Brain pericyte (primary cell): ENCODE data around the gene HSP90AB1.

ENCODE experiments used
- DNase-seq: peaks from one replicate; pipeline ENCODE4 v3.0.0-alpha.2; 2012; ENCODE audit warnings: low read depth, low spot score

The HSP90AB1 gene

DNA sequence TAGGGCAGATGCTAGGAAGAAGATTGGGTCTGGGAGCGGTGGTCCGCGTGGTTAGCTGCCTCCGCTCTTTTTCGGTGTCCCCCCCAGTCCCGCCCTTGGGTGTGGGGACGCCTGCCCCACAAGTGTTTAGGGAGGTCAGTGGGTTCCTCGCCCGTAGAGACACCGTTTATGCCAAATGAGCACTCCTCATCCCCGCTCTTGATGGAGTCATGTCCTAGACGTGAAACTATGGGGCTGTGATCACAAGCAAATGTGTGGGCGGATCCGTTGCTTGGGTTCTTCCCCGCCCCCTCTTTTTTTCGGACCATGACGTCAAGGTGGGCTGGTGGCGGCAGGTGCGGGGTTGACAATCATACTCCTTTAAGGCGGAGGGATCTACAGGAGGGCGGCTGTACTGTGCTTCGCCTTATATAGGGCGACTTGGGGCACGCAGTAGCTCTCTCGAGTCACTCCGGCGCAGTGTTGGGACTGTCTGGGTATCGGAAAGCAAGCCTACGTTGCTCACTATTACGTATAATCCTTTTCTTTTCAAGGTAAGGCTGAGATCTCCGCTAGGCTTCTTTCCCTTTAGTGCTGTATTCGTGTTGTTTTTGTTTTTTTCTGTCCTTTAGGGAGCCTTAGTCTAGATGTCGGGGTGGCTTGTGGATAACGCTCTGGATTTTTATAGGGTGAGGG, at the start of gene HSP90AB1:
Gene HSP90AB1, plus strand, starts transcription at position 439 of the 675 bp plus-strand sequence. CDS start 1,529 bp downstream, outside the sequence.
- peak; percentile 89 for DNase-seq

- DNase-seq = no peak
Observed at GRCh38 chr6:44198684-44199083, 48.2 kb upstream of the HSP90AB1 start.

GRCh38 chr6:44199883-44200282, 47.0 kb upstream of the HSP90AB1 start:
- DNase-seq = no peak

DNA sequence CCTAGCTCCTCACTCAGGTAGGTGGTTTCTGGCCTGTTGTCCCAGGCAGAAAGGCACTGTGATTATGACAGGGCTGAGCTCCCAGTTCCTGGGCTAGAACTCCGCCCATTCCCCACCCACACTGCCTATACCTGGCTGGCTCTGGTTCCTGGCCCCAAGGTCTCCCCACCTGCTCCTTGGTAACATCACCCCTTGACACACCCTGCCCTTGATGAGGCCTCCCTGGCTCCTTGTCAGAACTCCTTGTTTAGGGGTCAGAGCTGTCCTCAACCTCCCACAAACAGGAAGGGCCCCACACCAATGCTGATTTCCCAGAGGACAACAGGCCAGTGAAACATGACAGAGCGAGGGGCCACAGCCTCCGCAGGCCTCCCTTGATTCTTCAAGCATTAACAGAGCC, 45.7 kb upstream of the HSP90AB1 start:
- DNase-seq = no peak

DNA sequence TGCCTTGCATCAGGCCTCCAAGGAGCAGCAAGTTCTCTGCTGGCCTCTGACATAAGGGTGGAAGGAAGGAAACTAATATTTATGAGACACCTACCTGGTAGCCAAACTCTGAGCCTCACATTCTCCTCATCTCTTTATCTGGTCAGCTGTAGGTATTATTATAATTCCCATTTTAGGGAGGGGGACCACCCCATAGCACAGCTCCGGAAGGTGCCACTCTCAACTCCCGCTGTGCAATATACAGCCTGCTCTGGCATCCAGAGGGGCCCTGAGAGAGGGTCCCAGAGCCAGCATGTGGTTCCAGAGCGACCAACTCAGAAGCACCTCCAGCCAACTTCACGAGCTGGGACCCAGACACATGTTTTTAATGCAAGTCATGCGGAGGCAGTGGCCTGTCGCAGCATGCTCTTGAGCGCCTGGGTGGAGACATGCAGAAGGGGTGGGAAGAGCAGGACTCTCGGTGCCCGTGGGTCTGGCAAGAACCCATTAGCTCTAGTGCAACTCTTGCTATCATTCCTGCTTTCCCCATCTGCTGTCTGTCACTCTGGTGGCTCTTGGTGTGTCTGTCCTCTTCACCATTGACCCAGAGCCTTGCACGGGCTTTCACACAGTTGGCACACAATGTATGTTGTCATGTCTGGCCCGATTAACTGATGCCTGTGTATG, 45.1 kb upstream of the HSP90AB1 start:
- DNase-seq = no peak

GRCh38 chr6:44202332-44202971, 44.4 kb upstream of the HSP90AB1 start:
- no peak for DNase-seq

- DNase-seq = no peak
Observed at GRCh38 chr6:44202972-44203750, 43.7 kb upstream of the HSP90AB1 start.

DNA sequence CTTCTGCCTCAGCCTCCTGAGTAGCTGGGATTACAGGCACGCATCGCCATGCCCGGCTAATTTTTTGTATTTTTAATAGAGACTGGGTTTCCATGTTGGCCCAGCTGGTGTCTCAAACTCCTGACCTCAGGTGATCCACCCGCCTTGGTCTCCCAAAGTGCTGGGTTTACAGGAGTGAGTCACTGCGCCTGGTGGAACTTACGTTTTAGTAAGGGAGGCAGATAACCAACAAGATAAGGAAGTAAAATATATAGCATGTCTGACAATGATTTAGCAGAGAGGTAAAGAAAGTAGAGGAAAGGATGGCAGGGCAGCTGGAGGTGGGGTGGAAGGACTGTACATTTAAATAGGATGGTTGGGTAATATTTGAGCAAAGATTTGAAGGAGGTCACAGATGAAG, 42.9 kb upstream of the HSP90AB1 start:
- DNase-seq = no peak

- DNase-seq = no peak
Observed at GRCh38 chr6:44207966-44208365, 38.9 kb upstream of the HSP90AB1 start.

- DNase-seq = no peak
Observed at GRCh38 chr6:44211284-44211683, 35.6 kb upstream of the HSP90AB1 start.

DNA sequence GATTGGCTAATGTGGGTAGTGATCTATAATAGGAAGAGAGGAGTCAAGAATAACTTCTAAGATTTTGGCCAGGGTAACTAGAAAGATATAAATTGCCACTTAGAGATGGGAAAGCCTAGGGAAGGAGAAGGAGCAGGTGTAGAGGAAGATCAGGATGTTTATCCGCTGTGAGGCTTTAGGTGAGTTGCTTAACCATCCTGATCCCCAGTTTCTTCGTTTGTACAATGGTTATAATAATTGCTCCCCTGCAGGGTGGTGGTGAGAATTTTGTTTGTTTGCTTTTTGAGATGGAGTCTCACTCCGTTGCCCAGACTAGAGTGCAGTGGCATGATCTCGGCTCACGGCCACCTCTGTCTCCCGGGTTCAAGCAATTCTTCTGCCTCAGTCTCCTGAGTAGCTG, 32.6 kb upstream of the HSP90AB1 start:
- DNase-seq = no peak

- no peak for DNase-seq
Observed at GRCh38 chr6:44216677-44217331, 30.1 kb upstream of the HSP90AB1 start, which contains the start of gene MYMX. TSS of gene MYMX (plus strand) at chr6:44216926. CDS start at chr6:44217472, 546 bp downstream.

- peak; percentile 43 for DNase-seq
Observed at GRCh38 chr6:44217332-44218143, 29.4 kb upstream of the HSP90AB1 start.

GRCh38 chr6:44219053-44219814, 27.7 kb upstream of the HSP90AB1 start:
- no peak for DNase-seq

DNA sequence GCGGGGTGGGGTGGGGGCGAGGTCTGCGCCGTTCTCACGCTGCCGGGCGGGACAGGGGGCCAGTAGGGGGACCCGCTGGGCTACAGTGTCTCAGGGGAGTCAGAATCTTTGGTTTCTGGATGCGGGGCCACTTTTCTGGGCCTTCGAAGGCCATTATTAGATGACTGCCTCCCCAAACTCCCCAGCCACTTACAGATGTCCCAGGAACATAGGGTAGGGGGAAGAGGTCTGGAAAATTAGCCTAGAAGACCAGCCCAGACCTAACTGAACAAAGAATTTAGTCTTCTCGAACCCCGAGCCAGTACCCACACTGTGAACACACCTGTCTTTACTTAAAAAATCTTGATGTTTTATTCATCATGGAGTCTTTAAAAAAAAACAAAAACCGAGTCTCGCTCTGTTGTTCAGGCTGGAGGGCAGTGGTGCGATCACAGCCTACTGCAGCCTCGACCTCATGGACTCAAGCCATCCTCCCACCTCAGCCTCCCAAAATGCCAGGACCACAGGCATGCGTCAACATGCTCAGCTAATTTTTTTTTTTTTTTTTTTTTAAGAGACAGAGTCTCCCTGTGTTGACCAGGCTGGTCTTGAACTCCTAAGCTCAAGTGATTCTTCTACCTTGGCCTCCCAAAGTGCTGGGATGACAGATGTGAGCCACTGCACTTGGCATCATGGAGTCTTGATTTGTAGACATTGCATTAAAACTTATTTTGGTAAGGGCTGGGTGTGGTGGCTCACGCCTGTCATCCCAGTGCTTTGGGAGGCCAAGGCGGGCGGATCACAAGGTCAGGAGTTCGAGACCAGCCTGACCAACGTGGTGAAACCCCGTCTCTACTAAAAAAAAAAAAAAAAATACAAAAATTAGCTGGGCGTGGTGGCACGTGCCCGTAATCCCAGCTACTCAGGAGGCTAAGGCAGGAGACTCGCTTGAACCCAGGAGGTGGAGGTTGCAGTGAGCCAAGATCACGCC, 26.8 kb upstream of the HSP90AB1 start:
- no peak for DNase-seq

- no peak for DNase-seq
Observed at GRCh38 chr6:44220913-44221290, 26.0 kb upstream of the HSP90AB1 start.

- DNase-seq = peak; percentile 50
Observed at GRCh38 chr6:44221291-44221960, 25.5 kb upstream of the HSP90AB1 start.

GRCh38 chr6:44221961-44222335, 25.0 kb upstream of the HSP90AB1 start:
- no peak for DNase-seq
